ENCODE measurements around the gene BMP6.

Gene BMP6

GRCh38 chr6:7918403-7918802 lies 192.5 kb downstream of the BMP6 start:
- no peak for TF ChIP-seq GATA3 (IDR thresholded peaks at IDR 0.05; ENCODE audit: low read depth, low read length)
- no peak for TF ChIP-seq GATA2 (IDR thresholded peaks at IDR 0.05; ENCODE audit: low read depth, low read length)

GRCh38 chr6:7919871-7920270 lies 194.0 kb downstream of the BMP6 start:
- TF ChIP-seq GATA3 (IDR thresholded peaks at IDR 0.05; ENCODE audit: low read depth, low read length): no peak
- TF ChIP-seq GATA2 (IDR thresholded peaks at IDR 0.05; ENCODE audit: low read depth, low read length): no peak

GRCh38 chr6:7920425-7920824 lies 194.5 kb downstream of the BMP6 start:
- no peak for TF ChIP-seq GATA3 (IDR thresholded peaks at IDR 0.05; ENCODE audit: low read depth, low read length)
- no peak for TF ChIP-seq GATA2 (IDR thresholded peaks at IDR 0.05; ENCODE audit: low read depth, low read length)

- no peak for TF ChIP-seq GATA2 (IDR thresholded peaks at IDR 0.05; ENCODE audit: low read depth, low read length)
Measured at GRCh38 chr6:7921046-7921445, 195.1 kb downstream of the BMP6 start.

GRCh38 chr6:7921632-7922092 lies 195.8 kb downstream of the BMP6 start:
- TF ChIP-seq GATA3 (IDR thresholded peaks at IDR 0.05; ENCODE audit: low read depth, low read length) (no peak), GATA2 (IDR thresholded peaks at IDR 0.05; ENCODE audit: low read depth, low read length) (no peak)

GRCh38 chr6:7922596-7922995 lies 196.7 kb downstream of the BMP6 start:
- no peak for TF ChIP-seq GATA2 (IDR thresholded peaks at IDR 0.05; ENCODE audit: low read depth, low read length)
- TF ChIP-seq GATA3 (IDR thresholded peaks at IDR 0.05; ENCODE audit: low read depth, low read length): no peak

GRCh38 chr6:7924867-7925266 lies 199.0 kb downstream of the BMP6 start:
- no peak for TF ChIP-seq GATA3 (IDR thresholded peaks at IDR 0.05; ENCODE audit: low read depth, low read length)
- no peak for TF ChIP-seq GATA2 (IDR thresholded peaks at IDR 0.05; ENCODE audit: low read depth, low read length)

All from SH-SY5Y (cell line).